Activated CD4-positive, alpha-beta memory T cell treated with anti-CD3 and anti-CD28 coated beads for 36 hours (primary cell): ENCODE results near the gene CRYM. TPM values are rescaled to one million over a fixed set of nuclear protein-coding genes. Genes with fewer than 3 reads are reported as not detected.
A peak's percentile ranks its signal among the peaks of the same experiment; 100 is the strongest.
"Not testable (repeated sequence)": the region's sequence is repeated elsewhere in the genome, so short reads cannot be mapped to it uniquely, and the experiment has no call there.

ENCODE experiments used
- CTCF ChIA-PET: fragments of 350-600 bp; sonication (Branson Sonifier 250); formaldehyde crosslinking; loops from one replicate; lab custom pipeline; 2021; ENCODE audit warnings: antibody characterized with exemption, inconsistent platforms; lab: Charles Lee
- POLR2A ChIA-PET: fragments of 350-600 bp; sonication (Branson Sonifier 250); formaldehyde crosslinking; loops from one replicate; lab custom pipeline; 2021; ENCODE audit warnings: antibody characterized with exemption; lab: Charles Lee
- DNase-seq: peaks from one replicate; pipeline ENCODE4 v3.0.0-alpha.2; 2020
- H3K27ac Mint-ChIP-seq: one replicate; pipeline ENCODE4 v1.8.0; 2021; ENCODE audit warnings: mixed read lengths
- H3K27me3 Mint-ChIP-seq: one replicate; pipeline ENCODE4 v1.8.0; 2021; ENCODE audit warnings: mixed read lengths
- H3K36me3 Mint-ChIP-seq: one replicate; pipeline ENCODE4 v1.8.0; 2021; ENCODE audit warnings: mixed read lengths
- H3K4me1 Mint-ChIP-seq: one replicate; pipeline ENCODE4 v1.8.0; 2021; ENCODE audit warnings: low read depth, mixed read lengths
- H3K4me3 Mint-ChIP-seq: one replicate; pipeline ENCODE4 v1.8.0; 2021; ENCODE audit warnings: mild to moderate bottlenecking, mixed read lengths
- H3K9me3 Mint-ChIP-seq: one replicate; pipeline ENCODE4 v1.8.0; 2021; ENCODE audit warnings: mixed read lengths
- intact Hi-C: fragments of 100-400 bp; cut with micrococcal nuclease; formaldehyde crosslinking; loops from one replicate; pipeline ENCODE4 v1.15.1; 2023
- total RNA-seq, 2 experiments: library from RNA; stranded (reverse); gene quantifications; one replicate each; pipeline ENCODE4 v1.2.3, GENCODE V29; 2021

The CRYM gene
- total RNA-seq, 2 experiments from 2014 or later, result not detected

DNA sequence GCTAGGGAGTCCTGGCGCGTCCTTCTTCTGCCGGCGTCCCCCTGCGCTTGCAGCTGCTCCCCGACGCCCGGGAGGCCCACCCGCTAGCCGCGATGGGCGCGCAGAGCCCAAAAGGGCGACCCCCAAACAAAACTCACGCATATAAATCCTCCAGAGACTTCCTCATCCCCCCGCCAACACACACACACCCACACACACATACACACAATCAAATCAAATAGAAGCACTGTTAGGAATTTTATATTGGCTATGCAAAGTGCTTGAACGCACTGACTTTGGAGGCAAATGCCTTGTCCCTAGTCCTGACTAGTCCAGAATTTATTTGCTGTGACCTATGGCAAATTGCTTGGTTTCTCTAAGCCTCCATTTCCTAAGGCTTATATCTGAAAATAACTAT, 23.8 kb upstream of the CRYM start:
- POLR2A ChIA-PET, result no interaction called here
- CTCF ChIA-PET, result interaction anchor here (1.5 to 3.7 kb wide), 4 partner anchors 9 to 452 kb away, joined by 3 to 28 read pairs (median 16); partner anchors contain the start of gene LDAF1
- Mint-ChIP-seq H3K27me3 (peaks cover 4% of the 10 kb centered on the region), H3K4me1 (peaks cover 33% of the 10 kb centered on the region), H3K9me3 (no peaks in the 10 kb centered on the region), H3K36me3 (no peaks in the 10 kb centered on the region), H3K27ac (no peak overlapping the region), H3K4me3 (peak overlapping the region; percentile 90)
- intact Hi-C loops, result loop anchor here (1.0 to 10.0 kb wide), 4 partner anchors 114 to 1023 kb away; partner anchors contain the start of genes DCUN1D3 and LYRM1
- DNase-seq, result no peak

DNA sequence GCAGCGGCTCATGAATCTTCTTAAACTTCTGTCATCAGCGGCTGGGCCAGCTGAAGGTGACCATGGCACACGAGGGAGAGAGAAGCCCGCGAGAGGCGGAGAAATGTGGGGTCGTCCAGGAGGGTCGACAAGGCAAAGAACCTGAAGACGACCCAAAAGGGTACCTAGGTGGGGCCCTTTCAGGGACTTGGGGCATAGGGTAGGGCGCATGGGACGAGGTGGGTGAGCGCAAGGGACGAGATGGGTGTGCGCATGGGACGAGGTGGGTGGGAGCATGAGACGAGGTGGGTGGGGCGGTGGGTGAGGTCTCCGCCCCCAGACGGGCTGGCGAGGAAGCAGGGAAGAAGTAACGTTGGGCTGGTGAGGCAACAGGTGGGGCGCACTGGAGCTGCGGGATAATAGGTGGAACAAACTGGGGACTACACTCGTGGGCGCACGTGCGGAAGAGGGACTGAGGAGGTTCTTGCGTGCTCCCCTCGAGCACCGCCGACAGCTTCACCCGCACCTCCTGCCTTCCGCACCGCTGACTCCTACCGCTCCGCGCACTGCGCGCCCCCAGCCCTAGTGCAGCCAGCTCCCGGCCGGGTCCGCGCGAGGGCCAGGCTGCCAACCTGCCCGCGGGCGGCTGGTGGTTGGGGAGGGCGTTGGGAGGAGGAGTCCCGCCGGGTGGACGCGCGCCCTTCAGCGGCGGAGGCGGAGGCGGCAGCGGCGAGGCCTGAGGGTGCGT, 23.2 kb upstream of the CRYM start:
- Mint-ChIP-seq H3K27me3 (peaks cover 4% of the 10 kb centered on the region), H3K27ac (no peak overlapping the region), H3K9me3 (no peaks in the 10 kb centered on the region), H3K4me1 (peaks cover 33% of the 10 kb centered on the region), H3K36me3 (no peaks in the 10 kb centered on the region), H3K4me3 (peak overlapping the region; percentile 90)
- intact Hi-C loops, result loop anchor here (1.0 to 10.0 kb wide), 4 partner anchors 113 to 1023 kb away; partner anchors contain the start of genes DCUN1D3 and LYRM1
- peak; percentile 62 for DNase-seq
- ChIA-PET POLR2A (no interaction called here), CTCF (interaction anchor here (0.6 to 3.7 kb wide), 15 partner anchors 9 to 494 kb away, joined by 3 to 28 read pairs (median 3); partner anchors contain the start of genes ERI2, LDAF1 and REXO5)

DNA sequence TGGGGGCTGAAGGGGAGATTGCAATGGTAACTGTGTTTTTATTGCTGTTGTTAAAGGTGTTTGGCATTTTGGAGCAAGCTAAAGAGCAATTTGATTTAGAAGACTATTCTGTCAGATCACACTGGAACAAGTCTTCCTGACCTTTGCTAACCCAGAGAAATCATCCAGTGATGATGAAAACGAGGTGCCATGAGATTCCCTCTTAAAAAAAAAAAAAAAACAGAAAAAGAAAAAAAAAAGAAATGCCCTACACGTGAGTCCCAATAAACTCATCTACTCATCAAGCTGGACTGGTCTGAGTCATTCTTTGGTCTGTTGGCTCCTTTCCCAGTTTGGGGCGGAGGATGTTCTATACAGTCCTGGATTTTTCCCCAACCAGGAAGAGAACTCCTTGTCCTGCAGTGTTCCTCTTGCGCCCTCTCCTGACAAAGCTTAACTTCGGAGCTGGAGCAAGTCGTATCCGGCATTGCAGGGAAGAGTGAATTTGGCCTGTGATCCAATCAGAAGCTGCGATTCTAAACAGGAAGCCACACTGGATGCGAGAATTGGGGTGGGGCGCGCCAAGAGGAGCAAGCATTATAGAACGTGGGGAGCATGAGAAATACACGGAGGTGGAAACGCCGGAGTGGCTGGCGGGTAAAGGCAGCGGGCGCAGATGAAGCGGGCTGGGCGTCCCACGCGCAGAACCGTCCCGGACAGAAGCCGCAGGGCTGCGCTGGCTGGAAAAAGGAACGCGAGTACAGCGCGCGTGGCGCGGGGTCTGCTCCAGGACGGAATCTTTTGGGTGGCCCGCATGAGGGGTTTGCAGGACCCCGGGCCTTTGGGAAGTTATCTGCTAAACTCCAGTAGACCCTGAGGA, 22.4 kb upstream of the CRYM start:
- Mint-ChIP-seq H3K27me3 (peaks cover 4% of the 10 kb centered on the region), H3K36me3 (no peaks in the 10 kb centered on the region), H3K9me3 (no peaks in the 10 kb centered on the region), H3K4me3 (peak overlapping the region; percentile 90), H3K27ac (no peak overlapping the region), H3K4me1 (peaks cover 33% of the 10 kb centered on the region)
- intact Hi-C loops, result loop anchor here (1.0 to 10.0 kb wide), 5 partner anchors 112 to 1024 kb away; partner anchors contain the start of genes DCUN1D3 and LYRM1
- DNase-seq, result peak; percentile 77
- POLR2A ChIA-PET, result no interaction called here
- CTCF ChIA-PET, result interaction anchor here (0.6 to 3.7 kb wide), 14 partner anchors 9 to 494 kb away, joined by 3 to 28 read pairs (median 3); partner anchors contain the start of genes ERI2, LDAF1 and REXO5

DNA sequence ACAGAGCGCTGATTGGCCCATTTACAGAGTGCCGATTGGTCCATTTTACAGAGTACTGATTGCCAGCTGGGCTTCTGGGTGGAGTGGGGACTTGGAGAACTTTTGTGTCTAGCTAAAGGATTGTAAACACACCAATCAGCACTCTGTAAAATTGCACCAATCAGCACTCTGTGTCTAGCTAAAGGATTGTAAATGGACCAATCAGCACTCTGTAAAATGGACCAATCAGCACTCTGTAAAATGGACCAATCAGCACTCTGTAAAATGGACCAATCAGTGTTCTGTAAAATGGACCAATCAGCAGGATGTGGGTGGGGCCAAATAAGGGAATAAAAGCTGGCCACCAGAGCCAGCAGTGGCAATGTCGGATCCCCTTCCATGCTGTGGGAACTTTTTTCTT, 11.7 kb upstream of the CRYM start:
- Mint-ChIP-seq H3K27me3 (peaks cover 28% of the 10 kb centered on the region), H3K9me3 (peaks cover 11% of the 10 kb centered on the region)
- CTCF ChIA-PET, result interaction anchor here (0.9 kb wide), 1 partner anchor 11 kb away, joined by 3 read pairs; no protein-coding TSS in a partner anchor
- H3K4me3 Mint-ChIP-seq, H3K36me3 Mint-ChIP-seq, intact Hi-C loops, DNase-seq, H3K27ac Mint-ChIP-seq, H3K4me1 Mint-ChIP-seq: not testable (repeated sequence)
- POLR2A ChIA-PET, result interaction anchor here (1.2 kb wide), 1 partner anchor 11 kb away, joined by 3 read pairs; no protein-coding TSS in a partner anchor

DNA sequence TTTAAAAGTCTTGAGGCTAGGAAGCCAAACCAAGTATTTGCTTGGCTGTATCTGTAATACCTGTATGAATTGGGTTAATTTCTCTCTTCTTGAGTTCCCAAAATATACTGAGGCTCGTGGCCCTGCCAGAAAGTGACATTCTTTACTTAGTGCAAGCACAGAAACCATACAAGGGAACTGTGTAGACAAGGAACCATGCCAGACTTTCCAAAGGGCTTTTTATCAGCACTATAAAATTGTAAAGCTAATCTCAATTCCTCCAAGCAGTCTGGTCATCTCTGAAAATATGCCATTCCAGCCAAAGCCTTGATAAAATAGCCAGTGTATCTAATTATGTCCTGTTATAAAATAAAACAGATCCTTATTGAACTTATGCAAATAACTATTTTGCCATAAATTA, 7.2 kb upstream of the CRYM start:
- intact Hi-C loops, result no loop called here
- ChIA-PET CTCF (interaction anchor here (0.7 kb wide), 1 partner anchor 10 kb away, joined by 5 read pairs; no protein-coding TSS in a partner anchor), POLR2A (no interaction called here)
- Mint-ChIP-seq H3K4me1 (peaks cover 3% of the 10 kb centered on the region), H3K9me3 (peaks cover 11% of the 10 kb centered on the region), H3K36me3 (no peaks in the 10 kb centered on the region), H3K27ac (no peak overlapping the region), H3K27me3 (peaks cover 41% of the 10 kb centered on the region), H3K4me3 (no peak overlapping the region)
- no peak for DNase-seq

DNA sequence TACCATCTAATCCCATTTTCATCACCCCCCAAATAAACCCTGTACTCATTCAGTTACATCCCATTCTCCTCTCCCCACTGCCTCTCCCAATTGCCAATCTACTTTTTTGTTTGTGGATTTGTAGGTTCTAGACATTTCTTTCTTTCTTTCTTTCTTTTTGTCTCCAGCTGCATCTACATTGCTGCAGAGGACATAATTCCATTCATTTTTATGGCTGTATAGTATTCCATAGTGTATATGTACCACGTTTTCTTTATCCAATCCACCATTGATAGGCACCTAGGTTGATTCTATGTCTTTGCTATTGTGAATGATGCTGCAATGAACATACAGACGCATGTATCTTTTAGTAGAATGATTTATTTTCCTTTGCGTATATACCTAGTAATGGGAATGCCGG, 6.3 kb upstream of the CRYM start:
- intact Hi-C loops, result no loop called here
- Mint-ChIP-seq H3K36me3 (no peaks in the 10 kb centered on the region), H3K9me3 (peaks cover 3% of the 10 kb centered on the region), H3K4me3 (no peak overlapping the region), H3K4me1 (peaks cover 3% of the 10 kb centered on the region), H3K27me3 (peaks cover 45% of the 10 kb centered on the region), H3K27ac (no peak overlapping the region)
- CTCF ChIA-PET, result no interaction called here
- no peak for DNase-seq
- POLR2A ChIA-PET, result no interaction called here

DNA sequence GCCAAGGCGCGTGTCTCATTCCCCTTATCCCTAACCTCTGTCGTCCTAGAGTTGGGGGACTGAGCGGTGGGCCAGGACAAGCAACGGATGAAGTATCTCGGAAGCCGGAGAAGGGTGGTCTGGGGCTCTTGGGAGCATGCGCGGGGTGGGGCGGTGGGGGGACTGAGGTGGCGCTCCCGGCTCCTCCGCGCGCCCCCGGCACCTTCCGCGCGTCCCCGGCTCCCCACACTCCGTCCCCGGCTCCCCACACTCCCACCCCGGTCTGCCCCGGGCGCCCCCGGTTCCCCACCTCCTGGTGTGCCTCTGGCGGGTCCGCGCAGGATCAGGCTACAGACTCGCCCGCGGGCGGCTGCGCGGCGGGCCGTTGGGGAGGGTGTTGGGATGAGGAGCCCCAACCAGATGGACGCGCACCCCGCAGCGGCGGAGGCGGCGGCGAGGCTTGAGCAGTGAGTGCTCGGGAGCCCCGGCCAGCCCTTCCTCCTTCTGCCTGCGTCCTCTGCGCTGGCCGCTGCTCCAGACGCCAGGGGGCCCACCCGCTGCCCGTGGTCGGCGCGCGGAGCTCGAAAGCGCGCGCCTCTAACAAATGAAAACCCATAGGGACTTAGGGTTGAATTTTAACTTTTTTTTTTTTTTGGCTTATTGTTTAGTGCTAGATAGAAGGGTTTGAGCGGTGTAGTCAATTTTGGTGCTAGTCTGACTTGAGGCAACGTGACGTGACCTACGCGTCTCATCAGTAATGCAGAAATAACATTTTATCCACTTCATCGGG, 5.6 kb upstream of the CRYM start:
- Mint-ChIP-seq H3K27me3 (peaks cover 53% of the 10 kb centered on the region), H3K4me1 (peaks cover 3% of the 10 kb centered on the region), H3K36me3 (no peaks in the 10 kb centered on the region), H3K27ac (no peak overlapping the region), H3K4me3 (no peak overlapping the region), H3K9me3 (no peaks in the 10 kb centered on the region)
- ChIA-PET POLR2A (no interaction called here), CTCF (interaction anchor here (1.2 kb wide), 1 partner anchor 433 kb away, joined by 3 read pairs; no protein-coding TSS in a partner anchor)
- intact Hi-C loops, result no loop called here
- no peak for DNase-seq

DNA sequence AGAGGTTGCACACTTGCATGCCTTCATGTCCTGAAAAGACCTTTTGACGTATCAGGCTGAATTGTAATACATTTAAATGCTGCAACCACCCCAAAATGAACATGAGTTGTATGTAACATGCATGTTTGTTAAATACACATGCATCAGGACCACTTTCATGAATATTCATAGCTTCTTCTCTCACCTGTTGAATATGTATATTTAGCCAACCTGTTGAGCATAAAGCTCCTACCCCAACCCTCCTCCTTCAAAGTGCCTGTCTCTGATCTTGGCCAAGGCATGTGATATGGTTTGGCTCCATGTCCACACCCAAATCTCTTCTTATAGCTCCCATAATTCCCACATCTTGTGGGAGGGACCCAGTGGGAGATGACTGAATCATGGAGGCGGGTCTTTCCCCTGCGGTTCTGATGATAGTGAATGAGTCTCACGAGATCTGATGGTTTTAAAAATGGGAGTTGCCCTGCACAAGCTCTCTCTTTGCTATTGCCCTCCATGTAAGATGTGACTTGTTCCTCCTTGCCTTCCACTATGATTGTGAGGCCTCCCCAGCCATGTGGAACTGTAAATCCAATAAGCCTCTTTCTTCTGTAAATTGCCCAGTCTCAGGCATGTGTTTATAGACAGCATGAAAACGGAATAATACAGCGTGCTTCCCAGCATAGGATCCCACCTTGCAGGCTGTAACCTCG, 3.8 kb upstream of the CRYM start:
- no peak overlapping the region for H3K4me3 Mint-ChIP-seq
- CTCF ChIA-PET, result no interaction called here
- intact Hi-C loops, result no loop called here
- no peak overlapping the region for H3K27ac Mint-ChIP-seq
- no peak for DNase-seq
- H3K27me3 Mint-ChIP-seq, result peaks cover 56% of the 10 kb centered on the region
- H3K4me1 Mint-ChIP-seq, result peaks cover 3% of the 10 kb centered on the region
- POLR2A ChIA-PET, result no interaction called here
- no peaks in the 10 kb centered on the region for H3K9me3 Mint-ChIP-seq
- H3K36me3 Mint-ChIP-seq, result no peaks in the 10 kb centered on the region

DNA sequence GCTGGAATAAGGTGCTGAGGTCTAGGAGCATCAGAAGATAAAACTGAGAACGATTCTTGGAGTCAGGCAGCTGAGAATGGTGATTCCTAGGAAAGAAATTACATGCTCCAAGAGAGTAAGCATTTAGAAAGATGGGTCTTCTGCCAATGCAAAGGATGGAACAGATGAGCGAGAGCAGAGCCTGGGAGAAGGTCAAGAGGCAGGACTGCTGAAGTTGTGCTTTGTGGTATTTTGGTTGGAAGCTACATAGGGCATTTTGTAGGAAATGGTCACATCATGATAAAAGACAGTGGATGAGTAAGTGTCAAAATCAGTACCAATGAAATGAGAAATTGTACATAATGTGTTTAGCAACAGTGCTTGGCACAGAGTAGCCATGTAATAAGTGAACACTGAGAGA, 1.4 kb upstream of the CRYM start:
- no peaks in the 10 kb centered on the region for H3K9me3 Mint-ChIP-seq
- H3K36me3 Mint-ChIP-seq, result no peaks in the 10 kb centered on the region
- H3K4me1 Mint-ChIP-seq, result peaks cover 3% of the 10 kb centered on the region
- H3K27ac Mint-ChIP-seq, result no peak overlapping the region
- DNase-seq, result no peak
- POLR2A ChIA-PET, result interaction anchor here (1.1 kb wide), 1 partner anchor 11 kb away, joined by 3 read pairs; no protein-coding TSS in a partner anchor
- no peak overlapping the region for H3K4me3 Mint-ChIP-seq
- H3K27me3 Mint-ChIP-seq, result peaks cover 62% of the 10 kb centered on the region
- CTCF ChIA-PET, result interaction anchor here (1.3 to 2.5 kb wide), 4 partner anchors 11 to 91 kb away, joined by 3 to 12 read pairs (median 8); no protein-coding TSS in a partner anchor
- intact Hi-C loops, result no loop called here

DNA sequence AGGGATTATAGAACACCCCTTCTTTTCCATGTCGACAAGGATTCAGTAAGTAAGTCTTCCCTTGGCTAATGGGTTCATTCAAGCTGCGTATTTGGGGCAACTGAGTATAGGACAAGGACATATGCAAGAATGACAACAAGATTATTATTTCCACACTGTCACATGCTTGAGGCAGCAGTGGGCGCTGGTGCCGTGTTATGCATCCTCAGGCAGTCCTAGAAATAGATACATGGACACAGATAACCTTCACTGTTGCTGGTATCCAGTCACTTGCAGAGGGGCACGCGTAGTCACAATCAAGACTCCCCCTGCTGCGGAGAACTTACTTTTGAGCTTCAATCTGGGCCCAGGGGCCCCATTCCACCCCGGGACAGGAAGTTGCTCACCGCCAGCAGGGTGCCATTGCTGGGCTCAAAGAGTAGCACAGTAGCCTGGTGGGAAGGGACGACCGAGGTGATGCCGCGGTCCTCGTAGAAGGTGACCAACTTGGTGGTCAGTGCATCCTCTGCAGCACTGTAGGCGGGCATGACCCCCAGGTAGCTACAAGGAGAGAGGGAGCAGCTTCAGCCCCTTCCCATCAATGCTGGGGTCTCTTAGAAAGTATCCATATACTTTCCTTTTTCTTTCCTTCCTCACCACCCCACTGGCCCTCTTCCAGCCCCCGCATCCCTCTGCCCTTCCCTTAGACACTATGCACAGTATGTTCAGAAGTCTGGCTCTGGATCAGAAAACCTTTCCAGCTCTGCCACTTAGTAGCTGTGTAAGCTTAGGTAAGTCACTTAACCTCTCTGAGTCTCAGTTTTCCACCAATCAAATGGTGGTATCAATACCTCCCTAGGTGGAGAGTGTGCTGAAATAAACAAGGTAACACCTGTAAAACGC, 804 bp downstream of the CRYM start:
- H3K27ac Mint-ChIP-seq, result no peak overlapping the region
- no peak overlapping the region for H3K4me3 Mint-ChIP-seq
- DNase-seq, result no peak
- H3K27me3 Mint-ChIP-seq, result peaks cover 54% of the 10 kb centered on the region
- ChIA-PET CTCF (interaction anchor here (0.8 to 2.5 kb wide), 6 partner anchors 20 to 427 kb away, joined by 3 to 12 read pairs (median 4); no protein-coding TSS in a partner anchor), POLR2A (interaction anchor here (0.7 kb wide), 1 partner anchor 15 kb away, joined by 3 read pairs; no protein-coding TSS in a partner anchor)
- intact Hi-C loops, result no loop called here
- no peaks in the 10 kb centered on the region for H3K4me1 Mint-ChIP-seq
- no peaks in the 10 kb centered on the region for H3K36me3 Mint-ChIP-seq
- H3K9me3 Mint-ChIP-seq, result no peaks in the 10 kb centered on the region
